HEK293T (cell line): Measurements from ENCODE around the gene CALHM3.

Source experiments
- ARNT ChIP-seq: fragments of 450-650 bp; IDR thresholded peaks from 2 replicates; pipeline ENCODE4 v1.6.1; 2017; ENCODE audit warnings: mild to moderate bottlenecking
- CTBP1 ChIP-seq: fragments of 450-650 bp; IDR thresholded peaks from 2 replicates; pipeline ENCODE4 v1.6.1; 2016; ENCODE audit warnings: borderline replicate concordance
- FOXK2 ChIP-seq: fragments of 450-650 bp; IDR thresholded peaks from 2 replicates; pipeline ENCODE4 v1.6.1; 2016; ENCODE audit warnings: mild to moderate bottlenecking
- FOXM1 ChIP-seq: fragments of 450-650 bp; IDR thresholded peaks from 2 replicates; pipeline ENCODE4 v1.6.1; 2017; ENCODE audit warnings: mild to moderate bottlenecking, borderline replicate concordance
- HDGF ChIP-seq: fragments of 450-650 bp; IDR thresholded peaks from 2 replicates; pipeline ENCODE4 v1.6.1; 2017; ENCODE audit warnings: antibody characterized with exemption, borderline replicate concordance
- TARDBP ChIP-seq: fragments of 450-650 bp; IDR thresholded peaks from 2 replicates; pipeline ENCODE4 v1.6.1; 2016
- TF ChIP-seq, protein P1 (sequence below): fragments of 450-650 bp; IDR thresholded peaks from 2 replicates; pipeline ENCODE4 v1.6.1; 2016

DNA sequence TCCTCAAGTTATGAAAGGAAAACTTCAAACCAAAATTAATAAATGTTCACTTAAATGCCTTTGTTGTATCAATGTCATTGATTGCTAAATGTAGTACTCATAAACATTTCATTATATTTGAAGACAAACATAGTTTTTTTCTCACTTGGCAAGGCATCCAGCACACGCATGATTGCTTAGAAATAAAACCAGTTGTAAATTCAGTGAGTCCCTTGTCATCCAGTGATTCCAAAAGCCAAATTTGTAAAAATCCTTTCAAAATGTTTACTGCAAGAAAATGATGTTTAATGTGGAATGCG is 8.3 kb upstream of the CALHM3 start:
- TF ChIP-seq TARDBP (no peak), ARNT (no peak), FOXK2 (no peak), CTBP1 (no peak), FOXM1 (no peak), HDGF (no peak)
- TF ChIP-seq, protein P1, sequence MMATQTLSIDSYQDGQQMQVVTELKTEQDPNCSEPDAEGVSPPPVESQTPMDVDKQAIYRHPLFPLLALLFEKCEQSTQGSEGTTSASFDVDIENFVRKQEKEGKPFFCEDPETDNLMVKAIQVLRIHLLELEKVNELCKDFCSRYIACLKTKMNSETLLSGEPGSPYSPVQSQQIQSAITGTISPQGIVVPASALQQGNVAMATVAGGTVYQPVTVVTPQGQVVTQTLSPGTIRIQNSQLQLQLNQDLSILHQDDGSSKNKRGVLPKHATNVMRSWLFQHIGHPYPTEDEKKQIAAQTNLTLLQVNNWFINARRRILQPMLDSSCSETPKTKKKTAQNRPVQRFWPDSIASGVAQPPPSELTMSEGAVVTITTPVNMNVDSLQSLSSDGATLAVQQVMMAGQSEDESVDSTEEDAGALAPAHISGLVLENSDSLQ: no peak
